Measurements from ENCODE around the gene ADTRP. TPM values are rescaled to one million over a fixed set of nuclear protein-coding genes. Genes with fewer than 3 reads are reported as not detected.

ADTRP gene
- total RNA-seq, 3 donors from 2014 or later (not counting 1 experiment from before 2014, with no cell fraction given) = 1.1 to 1.5 TPM; not detected in 1

- H3K27me3 Mint-ChIP-seq (ENCODE audit: low read depth in 2 of 2) = peaks cover 13 to 16% of the 10 kb centered on the region in 2 donors
- no peak for TF ChIP-seq CTCF (IDR thresholded peaks at IDR 0.05)
- no peaks in the 10 kb centered on the region for H3K9me3 ChIP-seq (ENCODE audit: control insufficient read depth, insufficient read depth, low read length)
- 64% methylated on average over 6 of the region's 6 CpGs for WGBS (ENCODE audit: insufficient coverage)
- no peaks in the 10 kb centered on the region for H3K4me1 ChIP-seq (ENCODE audit: control insufficient read depth, insufficient read depth, low read length)
- no peak for DNase-seq
- no peaks in the 10 kb centered on the region for H3K9me3 Mint-ChIP-seq
- no peak overlapping the region for H3K4me3 ChIP-seq (ENCODE audit: low read length)
- H3K36me3 Mint-ChIP-seq = no peaks in the 10 kb centered on the region
- H3K27me3 ChIP-seq (ENCODE audit: control insufficient read depth, insufficient read depth, low read length) = no peaks in the 10 kb centered on the region
- H3K27ac Mint-ChIP-seq = no peak overlapping the region
- no peak overlapping the region for H3K4me3 Mint-ChIP-seq
- no peaks in the 10 kb centered on the region for H3K36me3 ChIP-seq (ENCODE audit: control insufficient read depth, insufficient read depth, low read length)
- H3K27ac ChIP-seq (ENCODE audit: low read length) = no peak overlapping the region
- intact Hi-C loops (cut with micrococcal nuclease) = no loop called here
- ATAC-seq = no peak
- no peaks in the 10 kb centered on the region for H3K4me1 Mint-ChIP-seq
These were observed 18.6 kb downstream of the ADTRP start for GRCh38 chr6:11760015-11760473.

GRCh38 chr6:11758878-11759277 lies 19.7 kb downstream of the ADTRP start:
- Mint-ChIP-seq H3K36me3 (no peaks in the 10 kb centered on the region), H3K9me3 (no peaks in the 10 kb centered on the region), H3K27ac (no peak overlapping the region), H3K4me3 (no peak overlapping the region), H3K4me1 (no peaks in the 10 kb centered on the region), H3K27me3 (ENCODE audit: low read depth in 2 of 2) (peaks cover 19 to 20% of the 10 kb centered on the region in 2 donors)
- Histone ChIP-seq H3K36me3 (ENCODE audit: control insufficient read depth, insufficient read depth, low read length) (no peaks in the 10 kb centered on the region), H3K4me3 (ENCODE audit: low read length) (no peak overlapping the region), H3K27ac (ENCODE audit: low read length) (no peak overlapping the region), H3K27me3 (ENCODE audit: control insufficient read depth, insufficient read depth, low read length) (no peaks in the 10 kb centered on the region), H3K4me1 (ENCODE audit: control insufficient read depth, insufficient read depth, low read length) (no peaks in the 10 kb centered on the region), H3K9me3 (ENCODE audit: control insufficient read depth, insufficient read depth, low read length) (no peaks in the 10 kb centered on the region)
- 79% methylated on average over 4 of the region's 4 CpGs for WGBS (ENCODE audit: insufficient coverage)
- no peak for DNase-seq
- no peak for TF ChIP-seq CTCF (IDR thresholded peaks at IDR 0.05)
- intact Hi-C loops (cut with micrococcal nuclease) = no loop called here
- no peak for ATAC-seq

GRCh38 chr6:11756726-11757125 lies 21.9 kb downstream of the ADTRP start:
- H3K4me1 Mint-ChIP-seq = no peaks in the 10 kb centered on the region
- intact Hi-C loops (cut with micrococcal nuclease) = no loop called here
- Histone ChIP-seq H3K36me3 (ENCODE audit: control insufficient read depth, insufficient read depth, low read length) (no peaks in the 10 kb centered on the region), H3K9me3 (ENCODE audit: control insufficient read depth, insufficient read depth, low read length) (no peaks in the 10 kb centered on the region), H3K4me1 (ENCODE audit: control insufficient read depth, insufficient read depth, low read length) (no peaks in the 10 kb centered on the region), H3K4me3 (ENCODE audit: low read length) (no peak overlapping the region), H3K27me3 (ENCODE audit: control insufficient read depth, insufficient read depth, low read length) (no peaks in the 10 kb centered on the region), H3K27ac (ENCODE audit: low read length) (no peak overlapping the region)
- H3K4me3 Mint-ChIP-seq = no peak overlapping the region
- no peaks in the 10 kb centered on the region for H3K9me3 Mint-ChIP-seq
- no peak for ATAC-seq
- H3K27ac Mint-ChIP-seq = no peak overlapping the region
- no peaks in the 10 kb centered on the region for H3K36me3 Mint-ChIP-seq
- WGBS (ENCODE audit: insufficient coverage) = no CpG with 5 or more reads among the region's 1 CpG
- peaks cover 10 to 19% of the 10 kb centered on the region in 2 donors for H3K27me3 Mint-ChIP-seq (ENCODE audit: low read depth in 2 of 2)
- DNase-seq = no peak
- no peak for TF ChIP-seq CTCF (IDR thresholded peaks at IDR 0.05)

GRCh38 chr6:11756292-11756691 lies 22.3 kb downstream of the ADTRP start:
- intact Hi-C loops (cut with micrococcal nuclease) = no loop called here
- Mint-ChIP-seq H3K9me3 (no peaks in the 10 kb centered on the region), H3K27ac (no peak overlapping the region), H3K36me3 (no peaks in the 10 kb centered on the region), H3K4me3 (no peak overlapping the region), H3K27me3 (ENCODE audit: low read depth in 2 of 2) (peaks cover 13 to 19% of the 10 kb centered on the region in 2 donors), H3K4me1 (no peaks in the 10 kb centered on the region)
- Histone ChIP-seq H3K4me1 (ENCODE audit: control insufficient read depth, insufficient read depth, low read length) (no peaks in the 10 kb centered on the region), H3K4me3 (ENCODE audit: low read length) (no peak overlapping the region), H3K9me3 (ENCODE audit: control insufficient read depth, insufficient read depth, low read length) (no peaks in the 10 kb centered on the region), H3K27ac (ENCODE audit: low read length) (no peak overlapping the region), H3K27me3 (ENCODE audit: control insufficient read depth, insufficient read depth, low read length) (no peaks in the 10 kb centered on the region), H3K36me3 (ENCODE audit: control insufficient read depth, insufficient read depth, low read length) (no peaks in the 10 kb centered on the region)
- no peak for DNase-seq
- WGBS (ENCODE audit: insufficient coverage) = no CpG with 5 or more reads among the region's 2 CpGs
- no peak for TF ChIP-seq CTCF (IDR thresholded peaks at IDR 0.05)
- no peak for ATAC-seq
